HepG2 (cell line): Measurements from ENCODE around the gene GNMT. TPM values are rescaled to one million over a fixed set of nuclear protein-coding genes. Genes with fewer than 3 reads are reported as not detected.

Experiments
- AHR ChIP-seq: IDR thresholded peaks from 2 replicates; pipeline ENCODE4 v1.6.1; 2018; ENCODE audit warnings: missing genetic modification reagents, missing compliant biosample characterization
- DMAP1 ChIP-seq: IDR thresholded peaks from 2 replicates; pipeline ENCODE4 v1.6.1; 2016
- E2F1 ChIP-seq: sonication (generic); formaldehyde crosslinking; IDR thresholded peaks from 2 replicates; pipeline ENCODE4 v1.5.0; 2020; ENCODE audit warnings: missing genetic modification reagents
- ESRRA ChIP-seq: sonication (generic); formaldehyde crosslinking; IDR thresholded peaks from 2 replicates; pipeline ENCODE4 v1.5.1; 2020; ENCODE audit warnings: mild to moderate bottlenecking, low read depth, missing genetic modification reagents
- GTF3A ChIP-seq: sonication (generic); formaldehyde crosslinking; conservative IDR thresholded peaks from 2 replicates; pipeline ENCODE4 v1.4.0; 2020; ENCODE audit warnings: mild to moderate bottlenecking, missing genetic modification reagents
- GZF1 ChIP-seq: sonication (generic); formaldehyde crosslinking; IDR thresholded peaks from 2 replicates; pipeline ENCODE4 v1.5.1; 2020; ENCODE audit warnings: mild to moderate bottlenecking, missing genetic modification reagents
- HCFC1 ChIP-seq: fragments of 150-350 bp; IDR thresholded peaks from 2 replicates; pipeline ENCODE4 v1.6.1; 2014; ENCODE audit warnings: low read depth, low read length
- HDAC2 ChIP-seq: sonication (generic); formaldehyde crosslinking; IDR thresholded peaks from 2 replicates; pipeline ENCODE4 v1.4.0; 2020; ENCODE audit warnings: missing genetic modification reagents
- HINFP ChIP-seq: sonication (generic); formaldehyde crosslinking; IDR thresholded peaks from 2 replicates; pipeline ENCODE4 v1.4.0; 2020; ENCODE audit warnings: low read depth, mild to moderate bottlenecking, missing genetic modification reagents
- JUND ChIP-seq: sonication (generic); formaldehyde crosslinking; IDR thresholded peaks from 2 replicates; pipeline ENCODE4 v1.8.0; 2022; ENCODE audit warnings: mild to moderate bottlenecking, missing genetic modification reagents
- KDM5B ChIP-seq: sonication (generic); formaldehyde crosslinking; IDR thresholded peaks from 2 replicates; pipeline ENCODE4 v1.4.0; 2020; ENCODE audit warnings: missing genetic modification reagents, mild to moderate bottlenecking, borderline replicate concordance
- KMT2A ChIP-seq: sonication (generic); formaldehyde crosslinking; IDR thresholded peaks from 2 replicates; pipeline ENCODE4 v1.4.0; 2020; ENCODE audit warnings: missing genetic modification reagents
- SNRNP70 ChIP-seq: fragments of 200-400 bp; formaldehyde crosslinking; IDR thresholded peaks from 2 replicates; pipeline ENCODE4 v1.6.1; 2017; ENCODE audit warnings: mild to moderate bottlenecking, low read depth, low read length, moderate library complexity
- TRIM22 ChIP-seq: fragments of 450-650 bp; IDR thresholded peaks from 2 replicates; pipeline ENCODE4 v1.6.1; 2017
- ZBTB34 ChIP-seq: sonication (generic); formaldehyde crosslinking; IDR thresholded peaks from 2 replicates; pipeline ENCODE4 v1.8.0; 2022; ENCODE audit warnings: mild to moderate bottlenecking, missing genetic modification reagents
- ZFP36 ChIP-seq: fragments of 150-350 bp; IDR thresholded peaks from 2 replicates; pipeline ENCODE4 v1.6.1; 2018; ENCODE audit warnings: borderline replicate concordance, low read length, low read depth; ENCODE audit not compliant: partially characterized antibody
- ZFP36L2 ChIP-seq: sonication (generic); formaldehyde crosslinking; IDR thresholded peaks from 2 replicates; pipeline ENCODE4 v1.4.0; 2020; ENCODE audit warnings: missing genetic modification reagents
- ZFP91 ChIP-seq: sonication (generic); formaldehyde crosslinking; IDR thresholded peaks from 2 replicates; pipeline ENCODE4 v1.9.0; 2022; ENCODE audit warnings: missing genetic modification reagents, mild to moderate bottlenecking, borderline replicate concordance
- ZNF101 ChIP-seq: sonication (generic); formaldehyde crosslinking; IDR thresholded peaks from 2 replicates; pipeline ENCODE4 v1.4.0; 2020; ENCODE audit warnings: mild to moderate bottlenecking, low read depth, missing genetic modification reagents, borderline replicate concordance
- ZNF367 ChIP-seq: sonication (generic); formaldehyde crosslinking; IDR thresholded peaks from 2 replicates; pipeline ENCODE4 v1.4.0; 2020; ENCODE audit warnings: missing genetic modification reagents, borderline replicate concordance
- ZNF777 ChIP-seq: sonication (generic); formaldehyde crosslinking; IDR thresholded peaks from 2 replicates; pipeline ENCODE4 v1.4.0; 2020; ENCODE audit warnings: missing genetic modification reagents
- ZNF780A ChIP-seq: sonication (generic); formaldehyde crosslinking; IDR thresholded peaks from 2 replicates; pipeline ENCODE4 v1.8.0; 2022; ENCODE audit warnings: mild to moderate bottlenecking, missing genetic modification reagents, moderate library complexity
- ZNF850 ChIP-seq: sonication (generic); formaldehyde crosslinking; conservative IDR thresholded peaks from 2 replicates; pipeline ENCODE4 v1.9.0; 2021; ENCODE audit warnings: mild to moderate bottlenecking, missing genetic modification reagents
- ZNF879 ChIP-seq: sonication (generic); formaldehyde crosslinking; IDR thresholded peaks from 2 replicates; pipeline ENCODE4 v1.8.1; 2023; ENCODE audit warnings: missing genetic modification reagents
- polyA plus RNA-seq, 8 experiments: library from polyadenylated mRNA; depleted of rRNA in 3 of 8; stranded (reverse) in 7 of 8; unstranded in 1 of 8; fragments of >200 nt; fragmentation: Illumina TruSeq in 4 of 8; extraction: Trizol in 4 of 8; gene quantifications; 2 replicates each; pipeline versions ENCODE4 v1.2.1 to v1.2.3, GENCODE V29; 2011 to 2016; ENCODE audit warnings: low read depth in 4 of 8, missing spikeins in 1 of 8, mixed read lengths in 1 of 8; ENCODE audit not compliant: insufficient read depth in 1 of 8
- total RNA-seq, 5 experiments: library from RNA; depleted of rRNA; stranded (reverse); fragments of >200 nt; fragmentation: Illumina TruSeq; extraction: Trizol; gene quantifications; 2 replicates each; pipeline ENCODE4 v1.2.3, GENCODE V29; 2016; ENCODE audit warnings: low read depth in 1 of 5

Gene GNMT
- total and polyA plus RNA-seq, 2 of the 13 experiments (the other 11 are each of a cell fraction or from before 2014, with no cell fraction given) = 2.8 to 7.0 TPM

- peak; percentile 94 for TF ChIP-seq ZFP91
- no peak for TF ChIP-seq ZNF101 (CRISPR knock-in tag)
- peak; percentile 85; the same call in 1 of the 2 replicates for TF ChIP-seq GZF1
- no peak for TF ChIP-seq HINFP (CRISPR knock-in tag)
- TF ChIP-seq ZNF879 = no peak
- TF ChIP-seq ZNF780A (CRISPR knock-in tag) = no peak
- no peak for TF ChIP-seq SNRNP70
- 0 out of 2 replicates have a peak, but pooled peaks have one; percentile 5 for TF ChIP-seq ESRRA
- no peak for TF ChIP-seq JUND (CRISPR knock-in tag)
- no peak for TF ChIP-seq ZNF850 (CRISPR knock-in tag)
- TF ChIP-seq GTF3A (CRISPR knock-in tag) = 0 out of 2 replicates have a peak, but pooled peaks have one; percentile 56
- TF ChIP-seq DMAP1 (CRISPR knock-in tag) = peak; percentile 44; the same call in 1 of the 2 replicates
- no peak for TF ChIP-seq TRIM22
- TF ChIP-seq ZFP36 = no peak
- TF ChIP-seq KMT2A (CRISPR knock-in tag) = peak; percentile 89
- TF ChIP-seq HDAC2 (CRISPR knock-in tag) = peak; percentile 56
- no peak; the same call in 1 of the 2 replicates for TF ChIP-seq ZBTB34
- peak; percentile 77 for TF ChIP-seq E2F1 (CRISPR knock-in tag)
- TF ChIP-seq HCFC1 = no peak
- no peak for TF ChIP-seq AHR
- TF ChIP-seq ZNF777 (CRISPR knock-in tag) = peak; percentile 96
- TF ChIP-seq ZNF367 (CRISPR knock-in tag) = no peak
- TF ChIP-seq ZFP36L2 (CRISPR knock-in tag) = no peak
- peak; percentile 80 for TF ChIP-seq KDM5B (CRISPR knock-in tag)
These were observed at the start of gene GNMT (continued) for GRCh38 chr6:42960243-42961019.
